Measurements from ENCODE around the gene NKD1.

NKD1 gene

GRCh38 chr16:50596762-50597450 lies 48.7 kb downstream of the NKD1 start:
- Histone ChIP-seq H3K36me3 (no peaks in the 10 kb centered on the region), H3K27ac (no peak overlapping the region), H3K9me3 (ENCODE audit: severe bottlenecking) (no peaks in the 10 kb centered on the region), H3K4me3 (ENCODE audit: low read depth, low read length) (no peak overlapping the region), H3K27me3 (ENCODE audit: insufficient read depth, low read depth, severe bottlenecking) (no peaks in the 10 kb centered on the region)
- no peak for DNase-seq
- TF ChIP-seq CTCF (IDR thresholded peaks at IDR 0.05; ENCODE audit: low read depth, low read length) = no peak

DNA sequence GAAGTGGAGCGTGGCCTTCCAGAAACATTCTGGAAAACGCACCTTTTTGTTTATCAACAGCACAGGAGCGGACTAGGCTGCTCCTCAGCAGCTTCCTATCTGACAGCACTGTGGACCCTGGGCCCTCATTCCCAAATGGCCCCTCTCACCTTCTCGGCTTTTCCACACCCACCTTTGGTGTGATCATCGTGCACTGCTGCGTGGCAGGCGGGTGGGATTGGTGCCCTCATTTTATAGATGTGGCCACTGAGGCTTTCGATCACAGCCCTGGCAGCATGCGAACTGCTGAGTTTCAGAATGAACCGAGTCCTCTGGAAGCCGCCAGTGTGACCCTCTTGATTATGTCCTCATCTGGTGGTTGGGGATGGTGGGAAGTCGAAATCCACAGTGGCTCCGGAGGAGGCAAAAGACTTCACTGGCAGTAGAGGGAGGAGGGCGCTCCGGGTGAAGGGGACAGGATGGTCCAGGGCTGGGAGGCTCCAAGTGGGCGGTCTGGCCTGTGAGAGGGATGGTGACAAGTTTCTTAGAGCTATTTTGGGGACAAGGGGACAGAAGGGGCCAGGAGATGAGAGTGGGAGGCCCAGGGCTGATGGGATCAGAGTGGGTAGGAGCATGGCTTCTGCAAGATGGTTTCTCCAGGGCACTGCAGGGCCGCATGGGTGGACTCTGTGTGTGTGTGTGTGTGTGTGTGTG lies 49.5 kb downstream of the NKD1 start:
- no peaks in the 10 kb centered on the region for H3K27me3 ChIP-seq (ENCODE audit: insufficient read depth, low read depth, severe bottlenecking)
- no peak overlapping the region for H3K27ac ChIP-seq
- H3K4me3 ChIP-seq (ENCODE audit: low read depth, low read length) = no peak overlapping the region
- H3K9me3 ChIP-seq (ENCODE audit: severe bottlenecking) = no peaks in the 10 kb centered on the region
- no peak for DNase-seq
- no peaks in the 10 kb centered on the region for H3K36me3 ChIP-seq
- TF ChIP-seq CTCF (IDR thresholded peaks at IDR 0.05; ENCODE audit: low read depth, low read length) = no peak

DNA sequence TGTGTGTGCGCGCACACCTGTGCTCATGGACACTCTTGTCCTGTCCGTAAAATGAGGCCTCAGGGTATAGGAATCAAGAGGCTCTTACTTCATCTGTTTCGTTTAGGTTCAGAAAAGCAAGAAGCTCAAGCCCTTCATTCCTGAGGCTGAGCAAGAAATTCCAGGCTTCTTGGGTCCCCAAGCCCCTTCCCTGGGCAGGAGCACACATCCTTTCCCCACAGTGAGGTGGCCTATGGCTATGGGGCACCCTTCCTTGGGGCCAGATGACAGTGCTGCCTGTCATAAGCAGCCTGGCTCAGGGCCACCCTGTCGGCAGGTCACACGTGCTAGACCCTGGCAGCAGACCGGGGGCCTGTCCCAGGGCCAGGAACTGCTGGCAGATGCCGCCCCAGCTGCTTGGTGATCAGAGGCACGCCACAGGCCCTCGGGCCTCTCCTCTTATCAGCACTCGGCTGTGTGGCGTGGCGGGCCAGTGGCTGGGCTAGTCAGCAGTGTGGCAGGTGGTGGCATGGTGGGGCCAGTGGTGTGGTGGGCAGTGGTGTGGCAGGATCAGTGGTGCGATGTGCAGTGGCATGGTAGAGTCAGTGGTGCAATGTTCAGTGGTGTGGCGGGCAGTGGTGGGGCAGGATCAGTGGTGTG lies 50.2 kb downstream of the NKD1 start:
- Histone ChIP-seq H3K27ac (no peak overlapping the region), H3K36me3 (no peaks in the 10 kb centered on the region), H3K9me3 (ENCODE audit: severe bottlenecking) (no peaks in the 10 kb centered on the region), H3K27me3 (ENCODE audit: insufficient read depth, low read depth, severe bottlenecking) (no peaks in the 10 kb centered on the region), H3K4me3 (ENCODE audit: low read depth, low read length) (no peak overlapping the region)
- TF ChIP-seq CTCF (IDR thresholded peaks at IDR 0.05; ENCODE audit: low read depth, low read length) = no peak
- no peak for DNase-seq

GRCh38 chr16:50598936-50599361 lies 50.8 kb downstream of the NKD1 start:
- no peaks in the 10 kb centered on the region for H3K27me3 ChIP-seq (ENCODE audit: insufficient read depth, low read depth, severe bottlenecking)
- DNase-seq = no peak
- no peaks in the 10 kb centered on the region for H3K36me3 ChIP-seq
- no peaks in the 10 kb centered on the region for H3K9me3 ChIP-seq (ENCODE audit: severe bottlenecking)
- no peak overlapping the region for H3K4me3 ChIP-seq (ENCODE audit: low read depth, low read length)
- TF ChIP-seq CTCF (IDR thresholded peaks at IDR 0.05; ENCODE audit: low read depth, low read length) = no peak
- no peak overlapping the region for H3K27ac ChIP-seq

DNA sequence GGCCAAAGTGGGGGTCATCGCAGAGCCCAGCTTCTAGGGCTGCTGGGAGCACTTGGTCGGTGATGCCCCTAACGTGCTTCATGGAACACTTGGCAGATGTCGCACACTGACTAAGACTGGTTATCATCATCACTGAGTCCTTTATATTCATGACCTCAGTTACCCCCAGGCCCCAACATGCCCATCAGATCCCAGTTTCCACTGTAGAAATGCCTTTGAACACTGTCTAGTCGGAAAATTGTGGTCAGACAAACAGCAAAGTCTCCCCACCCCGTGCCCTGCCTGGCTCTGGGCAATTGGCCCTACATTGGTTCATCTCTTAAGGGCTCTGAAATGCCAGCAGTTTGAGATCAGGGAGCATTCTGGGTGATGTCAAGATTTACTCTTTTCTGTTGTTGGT lies 51.3 kb downstream of the NKD1 start:
- Histone ChIP-seq H3K4me3 (ENCODE audit: low read depth, low read length) (no peak overlapping the region), H3K36me3 (no peaks in the 10 kb centered on the region), H3K27me3 (ENCODE audit: insufficient read depth, low read depth, severe bottlenecking) (no peaks in the 10 kb centered on the region), H3K9me3 (ENCODE audit: severe bottlenecking) (no peaks in the 10 kb centered on the region), H3K27ac (no peak overlapping the region)
- no peak for DNase-seq
- no peak for TF ChIP-seq CTCF (IDR thresholded peaks at IDR 0.05; ENCODE audit: low read depth, low read length)

All from WERI-Rb-1 (cell line).